WERI-Rb-1 (cell line): ENCODE results near the gene GSDME.

Source experiments
- DNase-seq: peaks from one replicate; pipeline ENCODE4 v3.0.0-alpha.2; 2020
- H3K27ac ChIP-seq: fragments of 250-450 bp; sonication (Bioruptor Pico); 2 replicates; pipeline ENCODE4 v1.5.1; 2020; ENCODE audit warnings: mild to moderate bottlenecking, moderate library complexity
- H3K27me3 ChIP-seq: fragments of 250-450 bp; sonication (Bioruptor Pico); 2 replicates; pipeline ENCODE4 v1.5.1; 2021; ENCODE audit warnings: mild to moderate bottlenecking, low read depth, moderate library complexity; ENCODE audit not compliant: insufficient read depth, severe bottlenecking
- H3K36me3 ChIP-seq: fragments of 250-450 bp; sonication (Bioruptor Pico); 2 replicates; pipeline ENCODE4 v1.5.1; 2020; ENCODE audit warnings: mild to moderate bottlenecking, moderate library complexity
- H3K4me3 ChIP-seq: 2 replicates; pipeline ENCODE4 v1.5.1; 2011; ENCODE audit warnings: low read depth, mild to moderate bottlenecking, control low read depth, low read length
- H3K9me3 ChIP-seq: fragments of 250-450 bp; sonication (Bioruptor Pico); 2 replicates; pipeline ENCODE4 v1.5.1; 2021; ENCODE audit warnings: mild to moderate bottlenecking, moderate library complexity; ENCODE audit not compliant: severe bottlenecking
- CTCF ChIP-seq: IDR thresholded peaks from 2 replicates; pipeline ENCODE4 v1.5.1; 2011; ENCODE audit warnings: low read depth, mild to moderate bottlenecking, control low read depth, inconsistent platforms, low read length

The GSDME gene

GRCh38 chr7:24788961-24789576 is 31.8 kb upstream of the GSDME start:
- TF ChIP-seq CTCF, result no peak
- no peak overlapping the region for H3K27ac ChIP-seq
- DNase-seq, result no peak
- no peaks in the 10 kb centered on the region for H3K9me3 ChIP-seq
- no peaks in the 10 kb centered on the region for H3K27me3 ChIP-seq
- H3K4me3 ChIP-seq, result no peak overlapping the region
- H3K36me3 ChIP-seq, result no peaks in the 10 kb centered on the region

GRCh38 chr7:24788075-24788474 is 30.8 kb upstream of the GSDME start:
- H3K4me3 ChIP-seq, result no peak overlapping the region
- H3K27ac ChIP-seq, result no peak overlapping the region
- peak; percentile 50 for TF ChIP-seq CTCF
- no peaks in the 10 kb centered on the region for H3K27me3 ChIP-seq
- H3K9me3 ChIP-seq, result peaks cover 2% of the 10 kb centered on the region
- H3K36me3 ChIP-seq, result no peaks in the 10 kb centered on the region
- no peak for DNase-seq

- H3K9me3 ChIP-seq, result peaks cover 2% of the 10 kb centered on the region
- H3K27ac ChIP-seq, result no peak overlapping the region
- no peaks in the 10 kb centered on the region for H3K36me3 ChIP-seq
- H3K27me3 ChIP-seq, result no peaks in the 10 kb centered on the region
- DNase-seq, result no peak
- no peak overlapping the region for H3K4me3 ChIP-seq
- TF ChIP-seq CTCF, result no peak
These were observed 29.7 kb upstream of the GSDME start for GRCh38 chr7:24786941-24787340.

GRCh38 chr7:24786306-24786705 is 29.0 kb upstream of the GSDME start:
- H3K9me3 ChIP-seq, result peaks cover 2% of the 10 kb centered on the region
- no peak overlapping the region for H3K27ac ChIP-seq
- H3K4me3 ChIP-seq, result no peak overlapping the region
- no peaks in the 10 kb centered on the region for H3K27me3 ChIP-seq
- no peaks in the 10 kb centered on the region for H3K36me3 ChIP-seq
- TF ChIP-seq CTCF, result no peak
- no peak for DNase-seq

- TF ChIP-seq CTCF, result no peak
- H3K4me3 ChIP-seq, result no peak overlapping the region
- no peak for DNase-seq
- H3K27me3 ChIP-seq, result no peaks in the 10 kb centered on the region
- peaks cover 2% of the 10 kb centered on the region for H3K9me3 ChIP-seq
- no peaks in the 10 kb centered on the region for H3K36me3 ChIP-seq
- no peak overlapping the region for H3K27ac ChIP-seq
These were observed 27.0 kb upstream of the GSDME start for GRCh38 chr7:24784277-24784676.

GRCh38 chr7:24783698-24784097 is 26.4 kb upstream of the GSDME start:
- H3K27ac ChIP-seq, result no peak overlapping the region
- H3K9me3 ChIP-seq, result peaks cover 2% of the 10 kb centered on the region
- no peak for DNase-seq
- no peak overlapping the region for H3K4me3 ChIP-seq
- H3K27me3 ChIP-seq, result no peaks in the 10 kb centered on the region
- no peaks in the 10 kb centered on the region for H3K36me3 ChIP-seq
- TF ChIP-seq CTCF, result no peak
